Activated CD4-positive, alpha-beta T cell treated with anti-CD3 and anti-CD28 coated beads for 24 hours (primary cell): ENCODE data around the gene VPS26A.
A peak's percentile ranks its signal among the peaks of the same experiment; 100 is the strongest.
"Not testable (repeated sequence)": the region's sequence is repeated elsewhere in the genome, so short reads cannot be mapped to it uniquely, and the experiment has no call there.

Experiments
- DNase-seq, 2 donors: peaks; one replicate each; pipeline ENCODE4 v3.0.0-alpha.2; 2020; ENCODE audit warnings: low read depth in 2 of 2

VPS26A gene

GRCh38 chr10:69102440-69102839, 21.5 kb upstream of the VPS26A start:
- DNase-seq: no peak

- no peak for DNase-seq
These were observed 20.2 kb upstream of the VPS26A start for GRCh38 chr10:69103784-69104183.

- DNase-seq: no peak
These were observed 18.8 kb upstream of the VPS26A start for GRCh38 chr10:69104994-69105790.

GRCh38 chr10:69107176-69107490, 16.8 kb upstream of the VPS26A start:
- no peak for DNase-seq

- no peak for DNase-seq
These were observed 16.3 kb upstream of the VPS26A start for GRCh38 chr10:69107699-69108098.

GRCh38 chr10:69119896-69120295, 4.1 kb upstream of the VPS26A start:
- no peak for DNase-seq

GRCh38 chr10:69123306-69123746, 652 bp upstream of the VPS26A start:
- no peak for DNase-seq

GRCh38 chr10:69124563-69125268, 738 bp downstream of the VPS26A start:
- peak; percentile 18 to 27 for DNase-seq

- DNase-seq: no peak
These were observed 1.6 kb downstream of the VPS26A start for GRCh38 chr10:69125554-69125953.

GRCh38 chr10:69130251-69130650, 6.3 kb downstream of the VPS26A start:
- DNase-seq: no peak

GRCh38 chr10:69139961-69140360, 16.0 kb downstream of the VPS26A start:
- no peak for DNase-seq

GRCh38 chr10:69141304-69141703, 17.3 kb downstream of the VPS26A start:
- no peak for DNase-seq

- not testable (repeated sequence) for DNase-seq
These were observed 18.1 kb downstream of the VPS26A start for GRCh38 chr10:69142074-69142473.

GRCh38 chr10:69142983-69143382, 19.0 kb downstream of the VPS26A start:
- DNase-seq: no peak

- no peak for DNase-seq
These were observed 21.4 kb downstream of the VPS26A start for GRCh38 chr10:69145329-69145728.

GRCh38 chr10:69145864-69146263, 21.9 kb downstream of the VPS26A start:
- no peak for DNase-seq

- no peak for DNase-seq
These were observed 22.8 kb downstream of the VPS26A start for GRCh38 chr10:69146759-69147158.

GRCh38 chr10:69151984-69152383, 28.0 kb downstream of the VPS26A start:
- DNase-seq: no peak

GRCh38 chr10:69153227-69153626, 29.2 kb downstream of the VPS26A start:
- DNase-seq: no peak

- DNase-seq: no peak
These were observed 36.8 kb downstream of the VPS26A start for GRCh38 chr10:69160809-69161241.

- DNase-seq: no peak
These were observed 44.5 kb downstream of the VPS26A start for GRCh38 chr10:69168493-69168892.

GRCh38 chr10:69172241-69172982, 48.4 kb downstream of the VPS26A start:
- no peak for DNase-seq

GRCh38 chr10:69175326-69175725, 51.3 kb downstream of the VPS26A start:
- not testable (repeated sequence) for DNase-seq
